GM19240 (cell line): ENCODE measurements around the gene MASP2.
"Not testable (repeated sequence)": the region's sequence is repeated elsewhere in the genome, so short reads cannot be mapped to it uniquely, and the experiment has no call there.

Source experiments
- DNase-seq: peaks from one replicate; pipeline ENCODE4 v3.0.0; 2011; ENCODE audit warnings: low spot score; ENCODE audit not compliant: insufficient read length

The MASP2 gene

DNA sequence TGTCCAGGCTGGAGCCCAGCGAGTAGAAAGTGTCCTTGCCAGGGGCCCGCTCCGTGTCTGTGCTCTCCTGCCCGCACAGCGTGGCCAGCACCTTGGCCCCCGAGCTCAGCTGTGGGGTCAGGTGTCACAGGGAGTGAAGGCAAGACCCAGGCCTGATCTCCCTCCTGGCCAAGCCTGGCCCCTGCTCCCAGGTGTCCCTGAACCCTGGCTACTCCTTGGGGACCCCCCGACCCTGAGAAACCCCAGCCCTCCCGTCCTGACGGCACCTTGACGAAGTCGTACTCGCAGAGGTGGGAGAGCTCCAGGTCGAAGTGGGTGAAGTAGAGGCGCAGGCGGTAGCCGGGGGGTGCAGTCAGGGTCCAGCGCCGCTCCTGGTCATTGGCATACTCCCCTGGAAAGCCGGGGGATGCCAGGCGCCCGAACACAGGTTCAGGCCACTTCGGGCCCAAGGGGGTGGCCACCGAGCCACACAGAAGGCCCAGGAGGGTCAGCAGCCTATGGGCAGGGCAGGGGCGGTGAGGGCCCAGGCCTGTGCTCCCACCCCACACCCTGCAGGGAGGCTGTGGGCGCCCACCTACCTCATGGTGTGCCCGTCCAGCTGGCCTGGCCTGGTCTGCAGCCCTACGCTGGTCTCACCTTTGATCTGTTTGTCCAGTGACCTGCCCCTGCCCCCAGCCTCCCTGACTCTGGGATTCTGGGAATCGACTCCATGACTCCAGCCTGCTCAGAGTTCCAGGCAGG lies at the start of gene MASP2:
MASP2 (minus strand) TSS at position 615 of the 741 bp plus-strand sequence; CDS start at position 583, 32 bp downstream.
- DNase-seq = no peak

DNA sequence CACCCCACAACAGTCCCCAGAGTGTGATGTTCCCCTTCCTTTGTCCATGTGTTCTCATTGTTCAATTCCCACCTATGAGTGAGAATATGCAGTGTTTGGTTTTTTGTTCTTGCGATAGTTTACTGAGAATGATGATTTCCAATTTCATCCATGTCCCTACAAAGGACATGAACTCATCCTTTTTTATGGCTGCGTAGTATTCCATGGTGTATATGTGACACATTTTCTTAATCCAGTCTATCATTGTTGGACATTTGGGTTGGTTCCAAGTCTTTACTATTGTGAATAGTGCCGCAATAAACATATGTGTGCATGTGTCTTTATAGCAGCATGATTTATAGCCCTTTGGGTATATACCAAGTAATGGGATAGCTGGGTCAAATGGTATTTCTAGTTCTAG lies 36.7 kb upstream of the MASP2 start:
- not testable (repeated sequence) for DNase-seq

DNA sequence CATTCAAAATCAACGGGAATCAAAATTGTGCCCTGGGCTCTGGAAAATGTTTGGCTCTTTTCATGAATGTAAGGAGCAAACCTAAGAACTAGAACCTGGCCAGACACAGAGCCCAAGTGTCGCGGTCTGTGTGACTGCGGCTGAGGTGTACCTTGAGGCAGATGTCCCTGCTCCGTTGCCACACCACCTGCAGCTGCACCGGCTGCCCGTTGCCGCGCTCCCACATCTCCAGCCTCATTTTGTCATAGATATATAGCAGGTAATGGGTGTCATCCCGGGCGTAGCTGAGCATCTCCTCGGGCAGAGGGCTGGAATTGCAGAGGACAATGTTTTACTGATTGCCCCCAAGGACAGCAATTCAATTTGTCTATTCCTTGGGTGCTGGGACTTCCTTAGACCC lies 33.9 kb upstream of the MASP2 start:
- no peak for DNase-seq

DNA sequence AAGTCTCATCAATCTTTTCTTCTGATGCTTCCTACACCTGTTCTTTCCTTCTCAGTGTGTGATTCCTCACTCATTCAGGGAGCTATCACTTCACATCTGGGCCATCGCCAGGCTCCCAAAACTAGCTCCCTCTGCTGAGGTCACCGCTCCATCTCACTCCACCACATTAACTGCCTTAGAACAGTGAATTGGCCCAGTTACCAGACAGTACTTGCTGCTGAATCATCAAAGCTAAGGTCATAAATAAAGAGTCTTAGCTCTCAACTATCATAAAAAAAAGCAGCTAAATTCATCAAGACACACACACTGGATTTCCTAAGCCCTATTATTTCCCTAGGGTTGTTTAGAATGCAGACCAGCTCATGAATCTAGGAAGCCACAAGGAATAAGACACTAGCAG lies 31.6 kb upstream of the MASP2 start:
- DNase-seq = no peak

DNA sequence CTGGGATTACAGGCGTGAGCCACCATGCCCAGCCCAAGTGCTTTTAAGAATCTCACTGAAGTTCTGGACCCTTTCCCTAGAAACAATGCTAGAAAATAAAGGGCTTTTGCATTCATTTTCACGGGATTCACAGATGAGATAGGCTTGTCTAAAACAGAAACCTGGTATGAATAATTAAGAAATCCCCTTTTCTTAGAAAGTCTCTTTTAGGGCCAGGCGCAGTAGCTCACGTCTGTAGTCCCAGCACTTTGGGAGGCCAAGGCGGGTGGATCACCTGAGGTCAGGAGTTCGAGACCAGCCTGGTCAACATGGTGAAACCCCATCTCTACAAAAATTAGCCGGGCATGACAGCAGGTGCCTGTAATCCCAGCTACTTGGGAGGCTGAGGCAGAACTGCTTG lies 26.4 kb upstream of the MASP2 start:
- not testable (repeated sequence) for DNase-seq

DNA sequence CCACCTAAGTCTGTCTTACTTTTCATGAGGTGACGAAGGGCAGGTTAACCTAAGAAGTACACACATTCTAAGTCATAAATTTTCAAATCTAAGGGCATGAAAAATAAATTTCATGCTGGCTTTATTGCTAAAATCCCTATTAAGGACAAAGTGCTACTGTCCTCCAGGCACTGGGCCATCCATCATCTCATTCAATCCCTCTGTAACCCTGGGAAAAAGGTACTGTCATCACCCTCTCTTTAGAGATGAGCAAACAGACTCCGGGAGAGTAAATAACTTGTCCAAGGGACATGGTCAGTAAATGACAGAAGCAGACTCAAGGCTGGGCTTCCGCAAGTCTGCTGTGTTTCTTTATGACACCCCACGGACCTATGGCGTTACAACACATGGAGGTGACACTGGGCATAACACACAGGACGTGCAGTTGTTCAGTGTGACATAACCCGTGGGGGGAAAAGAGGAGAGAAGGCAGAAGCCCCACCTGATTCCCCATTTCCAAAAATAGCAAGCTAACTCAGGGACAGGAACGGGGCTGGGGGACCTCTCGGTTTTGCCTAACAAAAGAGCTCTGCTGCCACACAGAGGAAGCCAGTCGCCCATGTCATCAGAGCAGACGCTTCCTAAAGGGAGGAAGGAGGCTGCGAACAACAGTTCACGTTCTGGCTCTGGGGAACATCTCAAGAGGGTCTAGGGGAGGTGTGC lies 25.3 kb upstream of the MASP2 start:
- no peak for DNase-seq

DNA sequence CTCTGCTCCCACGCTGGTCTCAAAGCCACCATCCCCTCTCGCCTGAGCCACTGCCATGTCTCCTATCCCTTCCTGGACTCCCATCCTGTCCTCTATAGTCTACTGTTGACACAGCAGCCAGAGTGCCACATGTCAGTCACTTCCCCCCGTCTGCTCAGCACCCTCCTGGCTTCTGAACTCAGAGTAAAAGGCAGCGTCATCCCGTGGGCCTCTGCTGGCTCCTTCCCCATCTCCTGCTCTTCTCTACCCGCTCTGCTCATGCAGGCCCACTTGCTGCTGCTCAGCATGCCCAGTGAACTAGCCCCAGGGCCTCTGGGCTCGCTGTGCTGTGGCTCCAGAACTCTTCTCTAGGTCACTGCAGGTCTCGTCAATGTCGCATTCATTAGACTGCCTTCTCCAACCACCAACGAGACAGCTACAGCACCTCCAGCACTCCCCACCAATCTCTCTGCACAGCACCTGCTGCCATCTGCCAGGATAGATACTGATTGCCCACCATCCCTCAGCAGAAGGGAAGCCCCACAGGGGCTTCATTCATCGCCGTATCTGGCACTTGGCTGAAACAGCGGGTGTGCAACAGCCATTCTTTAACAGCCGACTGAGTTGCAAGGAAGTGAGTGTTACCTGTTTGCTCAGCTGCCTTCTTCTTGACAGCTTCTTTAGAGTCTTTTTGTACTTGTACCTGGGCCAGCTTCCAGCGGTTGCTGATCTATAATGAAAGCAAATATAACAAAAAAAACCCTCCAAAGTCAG lies 24.6 kb upstream of the MASP2 start:
- no peak for DNase-seq

DNA sequence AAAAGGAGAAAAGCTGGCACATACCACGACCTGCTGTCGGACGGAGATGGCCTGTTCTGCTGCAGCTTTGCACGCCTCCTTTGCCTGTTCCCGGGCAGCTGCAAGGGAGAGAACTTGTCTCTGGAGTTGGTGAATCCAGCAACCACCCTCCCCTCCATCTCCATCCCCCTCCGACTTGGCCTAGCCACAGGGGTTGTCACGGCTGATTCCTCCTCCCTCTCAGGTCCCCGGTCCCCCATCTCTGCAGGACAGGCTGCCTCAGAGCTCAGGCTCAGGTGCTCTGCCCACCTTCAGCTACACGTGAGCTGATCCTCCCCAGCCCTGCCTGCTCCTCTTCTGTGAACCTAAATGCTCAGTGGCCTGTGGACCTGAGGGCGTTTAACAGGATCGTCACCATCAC lies 23.8 kb upstream of the MASP2 start:
- DNase-seq = no peak

DNA sequence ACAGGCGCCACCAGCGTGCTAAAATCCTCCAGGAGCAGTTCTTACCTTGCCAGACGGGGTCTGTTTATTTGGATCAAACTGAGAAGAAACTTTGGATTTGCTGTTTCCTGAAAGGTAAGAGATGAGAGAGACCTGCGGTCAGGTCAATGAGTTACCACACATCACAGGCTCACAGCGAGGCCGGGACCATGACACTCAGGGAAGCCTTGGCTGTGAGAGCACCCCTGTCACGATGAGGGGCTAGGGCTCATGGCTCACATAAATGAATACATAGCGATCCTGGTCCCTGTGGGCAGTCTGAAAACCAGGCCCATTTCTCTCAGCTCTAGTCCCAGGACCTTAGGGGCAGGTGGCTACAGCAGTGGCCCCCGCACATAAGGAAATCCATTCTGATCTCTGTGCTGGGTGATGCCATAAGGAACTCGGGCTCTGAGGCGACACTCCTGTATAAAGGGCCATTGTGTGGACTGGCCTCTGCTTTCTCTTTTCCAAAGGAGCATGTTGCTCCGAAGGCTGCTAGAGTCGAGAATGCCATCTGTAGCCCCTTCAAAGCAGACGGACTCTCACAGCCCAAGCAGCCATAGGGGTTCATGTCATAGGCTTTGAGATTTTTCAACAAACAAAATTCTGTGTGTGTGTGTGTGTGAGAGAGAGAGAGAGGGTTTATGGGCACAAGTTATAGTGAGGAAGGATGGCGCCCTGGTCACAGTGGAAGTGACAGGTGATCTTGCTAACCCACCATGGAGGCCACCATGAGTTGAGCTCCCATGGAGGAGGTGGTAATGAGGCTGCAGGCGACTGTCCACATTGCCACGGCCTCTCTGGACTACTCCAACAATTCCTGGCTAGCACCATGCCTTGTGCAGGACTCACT lies 21.8 kb upstream of the MASP2 start:
- DNase-seq = no peak

DNA sequence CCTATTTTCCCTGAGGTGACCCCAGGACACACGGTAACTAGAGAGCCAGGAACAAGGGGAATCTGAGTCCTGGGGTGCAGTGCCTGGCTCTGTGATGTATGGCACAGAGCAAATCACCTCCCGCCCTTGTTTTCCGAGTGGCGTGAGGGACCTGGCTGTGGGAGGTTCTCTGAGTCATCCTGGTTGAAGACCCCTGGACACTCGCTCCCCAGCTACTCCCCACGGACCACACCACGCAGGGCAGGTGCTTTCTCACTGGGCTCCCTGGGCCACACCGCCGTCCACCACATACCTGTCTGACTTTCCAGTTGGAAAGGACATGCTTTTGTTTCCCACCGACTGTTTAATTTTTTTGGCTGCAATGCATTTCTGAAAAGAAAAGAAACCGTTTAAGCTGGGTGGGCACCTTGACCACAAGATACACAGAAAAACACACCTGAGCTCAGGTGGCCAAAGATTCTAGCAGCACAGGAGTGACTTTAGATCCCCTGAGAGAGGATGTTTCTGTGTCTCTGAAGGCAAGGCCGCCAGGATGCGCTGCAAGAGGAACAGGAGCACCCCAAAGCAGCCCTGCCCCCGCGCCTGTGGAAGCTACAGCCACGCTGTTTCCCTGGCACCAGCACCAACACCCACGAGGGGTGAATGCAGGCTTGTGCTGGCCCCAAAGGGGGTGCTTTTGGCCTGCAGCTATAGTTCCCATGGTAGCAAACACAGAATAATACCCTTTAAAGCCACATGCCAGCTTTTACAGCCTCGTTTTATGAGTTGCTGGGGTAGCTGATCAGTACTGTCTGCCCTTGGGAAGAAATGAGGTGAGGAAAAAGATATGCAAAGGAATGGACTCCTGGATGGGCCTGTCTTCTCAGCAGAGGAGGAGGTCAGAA lies 20.9 kb upstream of the MASP2 start:
- DNase-seq = no peak

DNA sequence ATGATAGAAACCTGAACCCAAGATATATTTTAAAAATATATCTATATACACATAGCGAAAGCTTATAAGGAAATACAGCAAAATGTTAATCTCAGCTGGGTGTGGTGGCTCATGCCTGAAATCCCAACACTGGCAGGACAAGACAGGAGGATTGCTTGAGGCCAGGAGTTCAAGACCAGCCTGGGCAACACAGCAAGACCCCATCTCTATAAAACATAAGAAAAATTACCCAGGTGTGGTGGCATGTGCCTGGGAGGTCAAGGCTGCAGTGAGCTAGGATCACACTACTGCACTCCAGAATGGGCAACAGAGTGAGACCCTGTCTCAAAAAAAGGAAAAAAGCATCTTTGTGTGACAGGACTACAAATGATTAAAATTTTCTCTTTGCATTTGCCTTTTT lies 18.8 kb upstream of the MASP2 start:
- DNase-seq = no peak

DNA sequence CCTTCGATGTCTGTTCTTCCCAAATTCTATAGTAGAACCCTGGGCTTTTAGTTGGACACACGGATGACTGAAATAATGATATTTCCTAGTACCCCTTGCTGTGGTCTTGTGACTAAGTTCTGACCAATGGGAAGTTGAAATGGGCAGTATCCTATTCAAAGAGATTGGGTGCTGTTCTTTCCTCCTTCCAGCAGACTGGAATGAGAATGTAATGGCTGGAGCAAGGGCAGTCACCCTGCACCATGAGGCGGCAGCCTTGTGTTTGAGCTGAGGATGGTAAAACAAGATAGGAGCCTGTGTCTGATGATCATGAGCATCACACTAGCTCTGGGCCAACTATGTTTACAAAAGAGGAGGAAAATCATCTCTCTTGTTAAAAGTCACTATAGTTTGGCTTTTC lies 17.9 kb upstream of the MASP2 start:
- DNase-seq = no peak

DNA sequence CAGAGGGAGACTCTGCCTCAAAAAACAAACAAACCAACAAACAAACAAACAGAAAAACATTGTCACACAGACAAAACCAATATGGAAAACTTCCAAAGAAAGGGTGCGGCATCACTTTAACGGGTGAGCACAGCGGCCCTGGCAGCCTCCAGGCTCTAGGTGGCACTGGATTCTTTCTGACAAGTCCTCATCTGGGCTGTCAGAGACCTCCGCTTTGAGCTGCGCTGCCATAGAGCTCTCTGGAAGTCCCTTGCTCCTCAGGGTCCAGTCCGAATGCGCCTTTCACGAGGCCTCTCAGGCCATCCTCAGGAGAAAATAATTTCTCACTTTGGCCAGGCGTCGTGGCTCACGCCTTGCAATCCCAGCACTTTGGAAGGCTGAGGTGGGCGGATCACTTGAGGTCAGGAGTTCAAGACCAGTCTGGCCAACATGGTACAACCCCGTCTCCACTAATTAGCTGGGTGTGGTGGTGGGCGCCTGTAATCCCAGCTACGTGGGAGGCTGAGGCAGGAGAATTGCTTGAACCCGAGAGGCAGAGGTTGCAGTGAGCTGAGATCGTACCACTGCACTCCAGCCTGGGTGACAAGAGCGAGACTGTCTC lies 17.0 kb upstream of the MASP2 start:
- not testable (repeated sequence) for DNase-seq

DNA sequence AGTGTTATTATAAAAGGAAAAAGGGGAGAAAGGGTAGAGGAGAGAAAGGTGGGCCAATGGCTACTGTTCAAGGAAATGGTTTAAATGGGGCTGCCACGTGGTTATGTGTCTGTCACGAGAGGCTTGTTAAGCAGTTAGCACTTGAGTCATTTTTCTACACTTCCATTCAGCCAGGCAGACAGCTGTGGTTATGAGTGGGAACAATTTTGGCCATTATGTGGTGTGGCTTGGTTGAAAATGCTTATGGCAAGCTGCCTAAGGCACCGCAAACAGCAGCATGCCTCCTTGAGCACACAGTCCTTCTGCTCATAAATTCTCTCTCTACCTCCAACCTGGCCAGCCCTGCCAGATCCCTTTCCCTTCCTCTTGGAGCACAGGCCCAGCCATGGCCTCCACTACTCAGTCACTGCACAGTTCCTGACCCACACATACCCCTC lies 15.9 kb upstream of the MASP2 start:
- peak; percentile 69 for DNase-seq

DNA sequence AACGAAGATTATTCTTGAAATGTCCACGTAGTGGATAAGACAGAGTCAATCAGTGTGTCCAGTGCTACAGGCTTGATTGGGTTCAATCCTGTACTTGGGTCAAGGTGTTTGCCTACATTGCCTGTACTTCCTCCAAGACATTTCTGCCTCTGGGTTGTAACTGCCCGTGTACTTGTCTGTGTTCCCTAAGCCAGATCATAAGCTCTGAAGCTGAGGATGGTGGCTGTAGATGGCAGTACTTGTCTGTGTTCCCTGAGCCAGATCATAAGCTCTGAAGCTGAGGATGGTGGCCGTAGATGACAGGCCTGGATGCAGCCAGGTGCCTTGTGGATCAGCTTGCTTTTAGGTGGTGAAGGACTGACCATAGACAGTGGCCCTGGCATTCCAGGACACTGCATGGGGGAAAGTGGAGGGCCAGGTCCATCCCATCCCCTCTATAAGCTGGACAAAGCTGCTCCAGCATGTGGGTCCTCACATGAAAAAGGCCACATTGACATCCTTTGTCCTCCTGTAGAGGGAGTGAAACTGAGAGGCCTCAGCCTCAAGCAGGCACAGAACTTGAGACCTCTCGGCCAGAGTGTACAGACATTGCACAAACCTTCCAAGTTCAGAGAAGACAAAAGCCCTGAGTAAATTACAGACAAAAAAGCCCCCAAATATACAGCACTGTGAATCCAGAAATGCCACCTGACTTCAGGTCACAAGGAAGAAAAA lies 14.8 kb upstream of the MASP2 start:
- no peak for DNase-seq

DNA sequence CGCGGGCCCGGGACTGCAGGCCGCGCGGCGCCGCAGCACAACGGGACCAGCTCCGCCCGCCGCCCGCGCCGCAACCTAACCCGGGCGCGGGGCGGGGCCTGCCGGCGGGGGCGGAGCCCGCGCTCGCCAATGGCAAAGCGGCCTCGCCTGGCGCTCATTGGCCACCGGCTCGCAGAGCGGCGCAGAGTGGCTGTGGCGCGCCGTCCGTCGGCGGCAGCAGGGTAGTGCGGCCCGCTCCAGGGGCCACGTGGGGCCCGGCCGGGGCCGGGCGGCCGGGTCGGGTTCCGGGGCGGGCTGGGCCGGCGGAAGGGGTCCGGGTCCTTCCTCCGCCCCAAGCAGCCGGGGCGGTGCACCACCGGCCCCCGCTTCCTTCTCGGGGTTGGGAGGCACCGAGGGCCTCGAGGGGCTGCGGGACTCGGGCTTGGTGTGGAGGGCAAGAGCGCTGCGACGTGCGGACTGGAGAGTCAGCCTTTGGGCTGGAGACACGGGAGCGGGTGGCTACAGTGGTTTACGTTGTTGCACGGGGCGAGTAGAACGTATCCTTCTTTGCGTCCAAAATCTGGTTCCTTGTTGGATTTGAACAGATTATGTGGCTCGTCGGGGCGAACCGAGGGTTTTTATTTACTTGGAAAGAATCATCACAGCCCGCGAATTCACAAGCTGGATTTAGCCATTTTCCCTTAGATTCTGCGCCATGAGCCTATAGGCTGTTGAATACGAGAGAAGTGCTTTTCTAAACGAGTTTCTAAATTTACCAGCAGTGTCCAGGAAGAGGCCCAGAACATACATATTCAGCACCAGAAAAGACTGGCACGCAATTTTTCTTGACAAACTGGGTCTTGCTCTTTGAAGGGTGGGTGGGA lies 13.2 kb upstream of the MASP2 start, which contains the start of gene SRM:
SRM (minus strand) TSS at position 51 of the 863 bp plus-strand sequence. CDS start 75 bp downstream, outside the sequence.
- peak; percentile 97 for DNase-seq

DNA sequence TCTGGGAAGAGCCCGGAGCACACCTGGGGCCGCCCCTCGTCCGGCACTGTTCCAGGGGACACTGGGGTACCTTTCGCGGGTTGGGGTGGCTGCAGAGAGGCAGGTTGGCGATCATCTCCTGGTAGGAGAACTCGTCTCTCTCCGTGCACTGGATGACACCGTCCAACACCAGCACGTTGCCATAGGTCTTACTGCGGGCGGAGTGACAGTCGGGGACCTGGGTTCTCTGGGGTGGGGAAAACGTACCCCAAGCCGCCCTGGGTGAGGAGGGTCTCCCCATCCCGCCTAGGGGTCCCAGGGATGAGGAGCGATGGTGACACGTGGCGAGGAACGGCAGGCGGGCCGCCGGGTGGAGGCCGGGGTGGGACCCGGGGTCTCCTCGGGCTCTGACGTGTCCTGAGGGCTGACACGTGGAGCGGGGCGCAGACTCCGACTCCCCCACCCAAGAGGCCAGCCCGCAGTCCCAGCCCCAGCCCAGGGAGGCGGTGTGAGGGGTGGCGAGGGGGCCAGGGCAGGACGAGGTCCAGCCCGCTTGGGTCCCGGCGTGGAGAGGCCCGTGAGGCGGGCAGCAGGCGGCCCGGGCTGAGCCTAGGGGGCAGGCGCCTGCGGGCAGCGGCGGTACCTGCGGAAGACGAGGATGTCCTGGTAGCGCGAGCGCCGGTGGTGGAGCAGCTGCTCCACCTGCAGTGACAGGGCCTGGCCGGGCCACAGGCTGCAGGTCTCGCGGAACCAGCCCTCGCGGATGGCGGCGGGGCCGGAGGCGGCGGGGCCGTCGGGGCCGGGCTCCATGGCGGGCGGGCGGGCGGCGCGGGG lies 12.3 kb upstream of the MASP2 start:
- no peak for DNase-seq
